ENCODE measurements around the gene ATG14. TPM values are rescaled to one million over a fixed set of nuclear protein-coding genes. Genes with fewer than 3 reads are reported as not detected.

Gene ATG14
- total and polyA plus RNA-seq, 8 donors: 7.1 to 25.6 (median 23.3) TPM

- ATAC-seq: peak; percentile 24
- DNase-seq: no peak
Observed at GRCh38 chr14:55316564-55316963, 95.1 kb downstream of the ATG14 start.

More at GRCh38 chr14:55316564-55316963, 95.1 kb downstream of the ATG14 start:
- Histone ChIP-seq H3K36me3 (peaks cover 0 to 16% of the 10 kb centered on the region in 2 donors), H3K27ac (no peak overlapping the region), H3K4me3 (no peak overlapping the region), H3K27me3 (no peaks in the 10 kb centered on the region), H3K9me3 (peaks cover 0 to 15% of the 10 kb centered on the region in 2 donors), H3K4me1 (no peaks in the 10 kb centered on the region)
- intact Hi-C loops (cut with DNase I): no loop called here
- no peak for TF ChIP-seq CTCF (IDR thresholded peaks at IDR 0.05)

Other genes with a start within 250 kb of the ATG14 start
- 1 to 10 TPM; 1.8 to 8.3 TPM for gene DLGAP5, start 220.2 kb downstream of the ATG14 start, total RNA-seq
- 10 to 100 TPM; 18.6 to 57.3 (median 27.8) TPM for gene DLGAP5, start 220.2 kb downstream of the ATG14 start, polyA plus RNA-seq (ENCODE audit: insufficient read length in 6 of 6)
- 10 to 100 TPM; 24.4 to 24.5 TPM for gene FBXO34, start 140.4 kb downstream of the ATG14 start, total RNA-seq
- gene FBXO34, start 140.4 kb downstream of the ATG14 start, polyA plus RNA-seq (ENCODE audit: insufficient read length in 6 of 6): 10 to 100 TPM; 32.4 to 43.9 (median 35.3) TPM
- gene TBPL2, start 28.8 kb upstream of the ATG14 start, total RNA-seq: not detected
- under 1 TPM in 4 of 6 donors, not detected in 2; 0.07 to 0.22 (median 0.14) TPM for gene TBPL2, start 28.8 kb upstream of the ATG14 start, polyA plus RNA-seq (ENCODE audit: insufficient read length in 6 of 6)
- gene KTN1, start 168.4 kb upstream of the ATG14 start, total RNA-seq: 100 to 1,000 TPM; 125 to 135 TPM
- 100 to 1,000 TPM; 132 to 171 (median 150) TPM for gene KTN1, start 168.4 kb upstream of the ATG14 start, polyA plus RNA-seq (ENCODE audit: insufficient read length in 6 of 6)

Data from left lung (tissue), 10 donors.